Mammary epithelial cell (primary cell): ENCODE measurements around the gene MAGEA8.

Source experiments
- CTCF ChIP-seq, 2 donors: IDR thresholded peaks in 1 of 2; conservative IDR thresholded peaks in 1 of 2; 2 replicates each; pipeline ENCODE4 v1.5.1; 2011 to 2012; ENCODE audit warnings: inconsistent platforms in 2 of 2, low read length in 2 of 2, mild to moderate bottlenecking in 2 of 2, control low read depth in 1 of 2, low read depth in 1 of 2; ENCODE audit not compliant: insufficient read depth in 1 of 2; ENCODE audit errors: extremely low read depth in 1 of 2
- EZH2 ChIP-seq: IDR thresholded peaks from 2 replicates; pipeline ENCODE4 v1.6.1; 2012; ENCODE audit warnings: low read length, inconsistent platforms, borderline replicate concordance

DNA sequence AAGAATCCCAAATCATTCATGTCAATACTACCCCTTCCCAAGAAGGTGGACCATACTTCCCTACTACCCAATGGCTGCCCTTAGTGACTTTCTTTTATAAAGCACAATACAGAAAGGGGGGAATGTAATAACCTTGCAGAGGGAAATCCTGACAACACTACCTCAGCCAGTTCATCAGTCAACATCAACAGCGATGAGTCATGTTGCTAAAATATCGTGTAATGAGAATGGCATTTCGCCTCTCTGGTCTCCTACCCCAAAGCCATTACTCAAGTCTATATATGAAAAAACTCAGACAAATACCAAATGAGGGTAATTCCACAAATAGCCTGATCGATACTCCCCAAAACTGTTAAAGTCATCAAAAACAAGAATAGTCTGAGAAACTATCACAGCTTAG lies 3.3 kb upstream of the MAGEA8 start:
- TF ChIP-seq CTCF (conservative IDR thresholded peaks at IDR 0.05 in 1 of 2, IDR thresholded peaks at IDR 0.05 in 1 of 2; ENCODE audit: extremely low read depth in 1 of 2, insufficient read depth in 1 of 2, low read depth in 1 of 2, low read length in 2 of 2), result no peak
- no peak for TF ChIP-seq EZH2
